GM12878 (cell line): ENCODE data around the gene IER5. TPM values are rescaled to one million over a fixed set of nuclear protein-coding genes. Genes with fewer than 3 reads are reported as not detected.

Experiments
- ATF3 ChIP-seq: IDR thresholded peaks from 2 replicates; pipeline ENCODE4 v1.6.1; 2011; ENCODE audit warnings: low read depth, mild to moderate bottlenecking, low read length, moderate library complexity, borderline replicate concordance; ENCODE audit errors: extremely low read depth
- BCL3 ChIP-seq: IDR thresholded peaks from 2 replicates; pipeline ENCODE4 v1.6.1; 2011; ENCODE audit warnings: borderline replicate concordance, low read depth, mild to moderate bottlenecking, moderate library complexity, low read length; ENCODE audit not compliant: insufficient read depth, poor library complexity, severe bottlenecking
- BRCA1 ChIP-seq: IDR thresholded peaks from 2 replicates; pipeline ENCODE4 v1.6.1; 2011; ENCODE audit warnings: low read depth, low read length, improper control_type of control experiment
- CEBPB ChIP-seq, 2 experiments: fragments of 150-350 bp in 1 of 2; IDR thresholded peaks; 2 replicates each; pipeline ENCODE4 v1.6.1; 2012 to 2014; ENCODE audit warnings: low read depth in 2 of 2, low read length in 2 of 2, borderline replicate concordance in 1 of 2, inconsistent platforms in 1 of 2
- E4F1 ChIP-seq: fragments of 450-650 bp; IDR thresholded peaks from 2 replicates; pipeline ENCODE4 v1.6.1; 2018; ENCODE audit warnings: borderline replicate concordance, mild to moderate bottlenecking; ENCODE audit not compliant: partially characterized antibody
- JUND ChIP-seq: IDR thresholded peaks from 2 replicates; pipeline ENCODE4 v1.6.1; 2012; ENCODE audit warnings: low read depth, mild to moderate bottlenecking, low read length, improper control_type of control experiment, moderate library complexity
- KAT2A ChIP-seq: conservative IDR thresholded peaks from 2 replicates; pipeline ENCODE4 v1.6.1; 2011; ENCODE audit warnings: low read depth, low read length; ENCODE audit not compliant: control insufficient read depth
- KDM1A ChIP-seq: fragments of 200-600 bp; sonication (generic); IDR thresholded peaks from 2 replicates; pipeline ENCODE4 v1.6.1; 2016; ENCODE audit warnings: borderline replicate concordance
- KLF5 ChIP-seq: fragments of 450-650 bp; IDR thresholded peaks from 2 replicates; pipeline ENCODE4 v1.6.1; 2014; ENCODE audit warnings: mild to moderate bottlenecking; ENCODE audit not compliant: partially characterized antibody
- MYB ChIP-seq: fragments of 150-350 bp; IDR thresholded peaks from 2 replicates; pipeline ENCODE4 v1.6.1; 2014; ENCODE audit warnings: mild to moderate bottlenecking, low read depth, low read length, borderline replicate concordance
- RBBP5 ChIP-seq: fragments of 200-600 bp; sonication (generic); conservative IDR thresholded peaks from 2 replicates; pipeline ENCODE4 v1.6.1; 2016
- ZBTB40 ChIP-seq: fragments of 450-650 bp; IDR thresholded peaks from 2 replicates; pipeline ENCODE4 v1.6.1; 2016; ENCODE audit warnings: mild to moderate bottlenecking, moderate library complexity, borderline replicate concordance
- ZNF217 ChIP-seq: fragments of 450-650 bp; IDR thresholded peaks from 2 replicates; pipeline ENCODE4 v1.6.1; 2017; ENCODE audit warnings: antibody characterized with exemption, mild to moderate bottlenecking
- ZNF687 ChIP-seq: fragments of 450-650 bp; IDR thresholded peaks from 2 replicates; pipeline ENCODE4 v1.6.1; 2017; ENCODE audit warnings: mild to moderate bottlenecking, moderate library complexity
- ZZZ3 ChIP-seq: IDR thresholded peaks from 2 replicates; pipeline ENCODE4 v1.6.1; 2011; ENCODE audit warnings: low read depth; ENCODE audit not compliant: control insufficient read depth, insufficient read length
- polyA plus RNA-seq, 11 experiments: library from polyadenylated mRNA; depleted of rRNA in 4 of 11; unstranded in 6 of 11; stranded (reverse) in 5 of 11; fragments of >200 nt; fragmentation: Nextera tagmentation in 4 of 11; fragmentation: Illumina TruSeq in 1 of 11; extraction: Ambion mirVana in 4 of 11; extraction: Trizol in 1 of 11; gene quantifications; 1 replicate in 1 of 11; 2 replicates in 10 of 11; pipeline versions ENCODE4 v1.2.1 to v1.2.3, GENCODE V29; 2011 to 2016; ENCODE audit warnings: inconsistent platforms in 2 of 11, missing spikeins in 2 of 11, low read depth in 1 of 11
- total RNA-seq, 4 experiments: library from RNA; depleted of rRNA in 3 of 4; stranded (reverse); fragments of >200 nt in 3 of 4; fragmentation: Illumina TruSeq in 1 of 4; extraction: Trizol in 1 of 4; gene quantifications; 2 replicates each; pipeline versions ENCODE4 v1.2.1 to v1.2.3, GENCODE V29; 2013 to 2021

IER5 gene
- total and polyA plus RNA-seq, 10 of the 15 experiments (the other 5 are each of a cell fraction or from before 2014, with no cell fraction given): 4.3 to 75.2 (median 30.5) TPM

- TF ChIP-seq ZBTB40: no peak
- no peak for TF ChIP-seq ZNF217
- TF ChIP-seq ZNF687: peak; percentile 94
- no peak for TF ChIP-seq JUND
- peak; percentile 77 for TF ChIP-seq KLF5
- TF ChIP-seq KAT2A: no peak
- TF ChIP-seq MYB: peak; percentile 88
- no peak for TF ChIP-seq ZZZ3
- TF ChIP-seq RBBP5: no peak
- TF ChIP-seq BCL3: peak; percentile 62
- TF ChIP-seq BRCA1: no peak
- no peak for TF ChIP-seq KDM1A
- TF ChIP-seq CEBPB (IDR thresholded peaks at IDR 0.05; ENCODE audit: borderline replicate concordance in 1 of 2, low read depth in 2 of 2, low read length in 2 of 2): no peak
- TF ChIP-seq E4F1: no peak
- TF ChIP-seq ATF3: no peak
Observed at GRCh38 chr1:181088079-181089016, at the start of gene IER5 (continued).
